Measurements from ENCODE around the gene RANBP3. TPM values are rescaled to one million over a fixed set of nuclear protein-coding genes. Genes with fewer than 3 reads are reported as not detected.

RANBP3 gene
- total and polyA plus RNA-seq, 2 of the 8 experiments (the other 6 are each of a cell fraction or from before 2014, with no cell fraction given): 95.4 to 122 TPM

GRCh38 chr19:5895890-5896289, 82.0 kb downstream of the RANBP3 start (continued):
- TF ChIP-seq CTCF (IDR thresholded peaks at IDR 0.05; ENCODE audit: control extremely low read depth in 1 of 3, insufficient read depth in 1 of 3, low read depth in 1 of 3, low read length in 3 of 3): no peak
- no peak for TF ChIP-seq CHD2 (IDR thresholded peaks at IDR 0.05; ENCODE audit: low read length)

All from H1 (cell line).